ENCODE data around the gene CDC6.
A peak's percentile ranks its signal among the peaks of the same experiment; 100 is the strongest.

The CDC6 gene

GRCh38 chr17:40284085-40284713 lies 3.5 kb upstream of the CDC6 start:
- H3K4me3 ChIP-seq (ENCODE audit: low read depth in 1 of 5, low read length in 5 of 5) = peak overlapping the region in 1 of 5 donors; percentile 4
- H3K4me1 ChIP-seq (ENCODE audit: control insufficient read depth in 5 of 5, insufficient read depth in 5 of 5, low read length in 5 of 5) = peaks cover 7 to 34% (median 18%) of the 10 kb centered on the region in 5 donors
- H3K9me3 ChIP-seq (ENCODE audit: control insufficient read depth in 5 of 5, low read length in 5 of 5) = no peaks in the 10 kb centered on the region
- peaks cover 0 to 32% (median 27%) of the 10 kb centered on the region in 5 donors for H3K36me3 ChIP-seq (ENCODE audit: control insufficient read depth in 5 of 5, insufficient read depth in 5 of 5, low read length in 5 of 5)
- no peak overlapping the region for H3K9ac ChIP-seq (ENCODE audit: low read length in 5 of 5)
- H3K27me3 ChIP-seq (ENCODE audit: control insufficient read depth in 5 of 5, insufficient read depth in 4 of 5, low read length in 5 of 5) = no peaks in the 10 kb centered on the region
- H3K27ac ChIP-seq (ENCODE audit: low read depth, low read length) = peak overlapping the region; percentile 71

GRCh38 chr17:40286473-40286872 lies 1.2 kb upstream of the CDC6 start:
- peaks cover 7 to 34% (median 22%) of the 10 kb centered on the region in 5 donors for H3K4me1 ChIP-seq (ENCODE audit: control insufficient read depth in 5 of 5, insufficient read depth in 5 of 5, low read length in 5 of 5)
- no peak overlapping the region for H3K27ac ChIP-seq (ENCODE audit: low read depth, low read length)

GRCh38 chr17:40287159-40287493 lies 553 bp upstream of the CDC6 start:
- Histone ChIP-seq H3K4me3 (ENCODE audit: low read depth in 1 of 5, low read length in 5 of 5) (peak overlapping the region in 3 of 5 donors; percentile 36 to 80 (median 55)), H3K27me3 (ENCODE audit: control insufficient read depth in 5 of 5, insufficient read depth in 4 of 5, low read length in 5 of 5) (no peaks in the 10 kb centered on the region), H3K27ac (ENCODE audit: low read depth, low read length) (no peak overlapping the region), H3K9me3 (ENCODE audit: control insufficient read depth in 5 of 5, low read length in 5 of 5) (no peaks in the 10 kb centered on the region), H3K36me3 (ENCODE audit: control insufficient read depth in 5 of 5, insufficient read depth in 5 of 5, low read length in 5 of 5) (peaks cover 0 to 4% (median 1%) of the 10 kb centered on the region in 5 donors), H3K4me1 (ENCODE audit: control insufficient read depth in 5 of 5, insufficient read depth in 5 of 5, low read length in 5 of 5) (peaks cover 7 to 34% (median 22%) of the 10 kb centered on the region in 5 donors), H3K9ac (ENCODE audit: low read length in 5 of 5) (no peak overlapping the region)

More at GRCh38 chr17:40286473-40286872, 1.2 kb upstream of the CDC6 start:
- Histone ChIP-seq H3K36me3 (ENCODE audit: control insufficient read depth in 5 of 5, insufficient read depth in 5 of 5, low read length in 5 of 5) (peaks cover 0 to 11% (median 6%) of the 10 kb centered on the region in 5 donors), H3K4me3 (ENCODE audit: low read depth in 1 of 5, low read length in 5 of 5) (no peak overlapping the region), H3K9ac (ENCODE audit: low read length in 5 of 5) (no peak overlapping the region), H3K27me3 (ENCODE audit: control insufficient read depth in 5 of 5, insufficient read depth in 4 of 5, low read length in 5 of 5) (no peaks in the 10 kb centered on the region), H3K9me3 (ENCODE audit: control insufficient read depth in 5 of 5, low read length in 5 of 5) (no peaks in the 10 kb centered on the region)

- Histone ChIP-seq H3K9me3 (ENCODE audit: control insufficient read depth in 5 of 5, low read length in 5 of 5) (no peaks in the 10 kb centered on the region), H3K27me3 (ENCODE audit: control insufficient read depth in 5 of 5, insufficient read depth in 4 of 5, low read length in 5 of 5) (no peaks in the 10 kb centered on the region), H3K4me3 (ENCODE audit: low read depth in 1 of 5, low read length in 5 of 5) (no peak overlapping the region), H3K36me3 (ENCODE audit: control insufficient read depth in 5 of 5, insufficient read depth in 5 of 5, low read length in 5 of 5) (no peaks in the 10 kb centered on the region), H3K4me1 (ENCODE audit: control insufficient read depth in 5 of 5, insufficient read depth in 5 of 5, low read length in 5 of 5) (peaks cover 0 to 30% (median 29%) of the 10 kb centered on the region in 5 donors), H3K9ac (ENCODE audit: low read length in 5 of 5) (no peak overlapping the region), H3K27ac (ENCODE audit: low read depth, low read length) (no peak overlapping the region)
These were observed 3.1 kb downstream of the CDC6 start for GRCh38 chr17:40290629-40291280.

- Histone ChIP-seq H3K27me3 (ENCODE audit: control insufficient read depth in 5 of 5, insufficient read depth in 4 of 5, low read length in 5 of 5) (no peaks in the 10 kb centered on the region), H3K4me3 (ENCODE audit: low read depth in 1 of 5, low read length in 5 of 5) (no peak overlapping the region), H3K36me3 (ENCODE audit: control insufficient read depth in 5 of 5, insufficient read depth in 5 of 5, low read length in 5 of 5) (no peaks in the 10 kb centered on the region), H3K4me1 (ENCODE audit: control insufficient read depth in 5 of 5, insufficient read depth in 5 of 5, low read length in 5 of 5) (peaks cover 2 to 35% (median 32%) of the 10 kb centered on the region in 5 donors), H3K9ac (ENCODE audit: low read length in 5 of 5) (no peak overlapping the region), H3K27ac (ENCODE audit: low read depth, low read length) (no peak overlapping the region), H3K9me3 (ENCODE audit: control insufficient read depth in 5 of 5, low read length in 5 of 5) (no peaks in the 10 kb centered on the region)
These were observed 3.6 kb downstream of the CDC6 start for GRCh38 chr17:40291281-40291664.

GRCh38 chr17:40293363-40293762 lies 5.7 kb downstream of the CDC6 start:
- Histone ChIP-seq H3K9me3 (ENCODE audit: control insufficient read depth in 5 of 5, low read length in 5 of 5) (no peaks in the 10 kb centered on the region), H3K27ac (ENCODE audit: low read depth, low read length) (peak overlapping the region; percentile 64), H3K27me3 (ENCODE audit: control insufficient read depth in 5 of 5, insufficient read depth in 4 of 5, low read length in 5 of 5) (no peaks in the 10 kb centered on the region), H3K4me3 (ENCODE audit: low read depth in 1 of 5, low read length in 5 of 5) (no peak overlapping the region), H3K4me1 (ENCODE audit: control insufficient read depth in 5 of 5, insufficient read depth in 5 of 5, low read length in 5 of 5) (peaks cover 2 to 34% (median 30%) of the 10 kb centered on the region in 5 donors), H3K36me3 (ENCODE audit: control insufficient read depth in 5 of 5, insufficient read depth in 5 of 5, low read length in 5 of 5) (no peaks in the 10 kb centered on the region), H3K9ac (ENCODE audit: low read length in 5 of 5) (peak overlapping the region in 3 of 5 donors; percentile 8 to 48 (median 11))

- H3K9me3 ChIP-seq (ENCODE audit: control insufficient read depth in 5 of 5, low read length in 5 of 5) = no peaks in the 10 kb centered on the region
- peak overlapping the region; percentile 57 for H3K27ac ChIP-seq (ENCODE audit: low read depth, low read length)
- H3K36me3 ChIP-seq (ENCODE audit: control insufficient read depth in 5 of 5, insufficient read depth in 5 of 5, low read length in 5 of 5) = no peaks in the 10 kb centered on the region
- no peaks in the 10 kb centered on the region for H3K27me3 ChIP-seq (ENCODE audit: control insufficient read depth in 5 of 5, insufficient read depth in 4 of 5, low read length in 5 of 5)
- no peak overlapping the region for H3K9ac ChIP-seq (ENCODE audit: low read length in 5 of 5)
- no peak overlapping the region for H3K4me3 ChIP-seq (ENCODE audit: low read depth in 1 of 5, low read length in 5 of 5)
- peaks cover 2 to 33% (median 32%) of the 10 kb centered on the region in 5 donors for H3K4me1 ChIP-seq (ENCODE audit: control insufficient read depth in 5 of 5, insufficient read depth in 5 of 5, low read length in 5 of 5)
These were observed 8.1 kb downstream of the CDC6 start for GRCh38 chr17:40295488-40296436.

GRCh38 chr17:40297511-40297910 lies 9.8 kb downstream of the CDC6 start:
- Histone ChIP-seq H3K9me3 (ENCODE audit: control insufficient read depth in 5 of 5, low read length in 5 of 5) (no peaks in the 10 kb centered on the region), H3K4me1 (ENCODE audit: control insufficient read depth in 5 of 5, insufficient read depth in 5 of 5, low read length in 5 of 5) (peaks cover 2 to 33% (median 32%) of the 10 kb centered on the region in 5 donors), H3K27me3 (ENCODE audit: control insufficient read depth in 5 of 5, insufficient read depth in 4 of 5, low read length in 5 of 5) (no peaks in the 10 kb centered on the region), H3K4me3 (ENCODE audit: low read depth in 1 of 5, low read length in 5 of 5) (no peak overlapping the region), H3K9ac (ENCODE audit: low read length in 5 of 5) (no peak overlapping the region), H3K36me3 (ENCODE audit: control insufficient read depth in 5 of 5, insufficient read depth in 5 of 5, low read length in 5 of 5) (no peaks in the 10 kb centered on the region), H3K27ac (ENCODE audit: low read depth, low read length) (peak overlapping the region; percentile 57)

GRCh38 chr17:40298726-40299125 lies 11.0 kb downstream of the CDC6 start:
- no peaks in the 10 kb centered on the region for H3K27me3 ChIP-seq (ENCODE audit: control insufficient read depth in 5 of 5, insufficient read depth in 4 of 5, low read length in 5 of 5)
- peak overlapping the region; percentile 57 for H3K27ac ChIP-seq (ENCODE audit: low read depth, low read length)
- no peak overlapping the region for H3K9ac ChIP-seq (ENCODE audit: low read length in 5 of 5)
- no peaks in the 10 kb centered on the region for H3K36me3 ChIP-seq (ENCODE audit: control insufficient read depth in 5 of 5, insufficient read depth in 5 of 5, low read length in 5 of 5)
- H3K9me3 ChIP-seq (ENCODE audit: control insufficient read depth in 5 of 5, low read length in 5 of 5) = no peaks in the 10 kb centered on the region
- H3K4me3 ChIP-seq (ENCODE audit: low read depth in 1 of 5, low read length in 5 of 5) = no peak overlapping the region
- H3K4me1 ChIP-seq (ENCODE audit: control insufficient read depth in 5 of 5, insufficient read depth in 5 of 5, low read length in 5 of 5) = peaks cover 8 to 31% (median 29%) of the 10 kb centered on the region in 5 donors

Measured in subcutaneous abdominal adipose tissue (tissue), 5 donors.